ENCODE results near the gene ZNF778. TPM values are rescaled to one million over a fixed set of nuclear protein-coding genes. Genes with fewer than 3 reads are reported as not detected.

ZNF778 gene
- total RNA-seq, 4 donors from 2014 or later = 11.2 to 17.2 (median 13.9) TPM

GRCh38 chr16:89174055-89174827 lies 43.3 kb upstream of the ZNF778 start:
- Histone ChIP-seq H3K9me3 (no peaks in the 10 kb centered on the region), H3K36me3 (no peaks in the 10 kb centered on the region), H3K27ac (replicated peaks in 1 of 4) (no peak overlapping the region), H3K27me3 (peaks cover 9 to 94% (median 24%) of the 10 kb centered on the region in 4 donors), H3K4me1 (peaks cover 12 to 24% (median 19%) of the 10 kb centered on the region in 4 donors), H3K4me3 (no peak overlapping the region)
- TF ChIP-seq POLR2A (IDR thresholded peaks at IDR 0.05; ENCODE audit: low read depth) (no peak), CTCF (IDR thresholded peaks at IDR 0.05) (no peak), POLR2AphosphoS5 (IDR thresholded peaks at IDR 0.05) (no peak), EP300 (IDR thresholded peaks at IDR 0.05) (no peak)
- DNase-seq (ENCODE audit: extremely low spot score) = no peak
- WGBS = 83% methylated on average over 14 of the region's 23 CpGs
- intact Hi-C loops (cut with DNase I) = loop anchor here (10.0 kb wide), 1 partner anchor 359 kb away; the partner anchor contains the start of gene APRT

GRCh38 chr16:89174877-89175276 lies 42.6 kb upstream of the ZNF778 start:
- Histone ChIP-seq H3K4me1 (peaks cover 12 to 24% (median 19%) of the 10 kb centered on the region in 4 donors), H3K9me3 (no peaks in the 10 kb centered on the region), H3K27me3 (peaks cover 9 to 94% (median 18%) of the 10 kb centered on the region in 4 donors), H3K27ac (replicated peaks in 1 of 4) (no peak overlapping the region), H3K36me3 (no peaks in the 10 kb centered on the region), H3K4me3 (no peak overlapping the region)
- no peak for TF ChIP-seq CTCF (IDR thresholded peaks at IDR 0.05)
- no peak for TF ChIP-seq POLR2AphosphoS5 (IDR thresholded peaks at IDR 0.05)
- TF ChIP-seq POLR2A (IDR thresholded peaks at IDR 0.05; ENCODE audit: low read depth) = no peak
- no peak for TF ChIP-seq EP300 (IDR thresholded peaks at IDR 0.05)
- 100% methylated on average over 2 of the region's 14 CpGs for WGBS
- intact Hi-C loops (cut with DNase I) = loop anchor here (10.0 kb wide), 1 partner anchor 360 kb away; the partner anchor contains the start of gene APRT
- no peak for DNase-seq (ENCODE audit: extremely low spot score)

- no peak for TF ChIP-seq POLR2AphosphoS5 (IDR thresholded peaks at IDR 0.05)
- TF ChIP-seq CTCF (IDR thresholded peaks at IDR 0.05) = no peak
- TF ChIP-seq EP300 (IDR thresholded peaks at IDR 0.05) = no peak
- TF ChIP-seq POLR2A (IDR thresholded peaks at IDR 0.05; ENCODE audit: low read depth) = no peak
- DNase-seq (ENCODE audit: extremely low spot score) = no peak
- no peak overlapping the region for H3K4me3 ChIP-seq
- intact Hi-C loops (cut with DNase I) = loop anchor here (10.0 kb wide), 1 partner anchor 361 kb away; the partner anchor contains the start of gene APRT
- no peaks in the 10 kb centered on the region for H3K36me3 ChIP-seq
- no peak overlapping the region for H3K27ac ChIP-seq (replicated peaks in 1 of 4)
- H3K4me1 ChIP-seq = peaks cover 11 to 19% (median 15%) of the 10 kb centered on the region in 4 donors
- no peaks in the 10 kb centered on the region for H3K9me3 ChIP-seq
- H3K27me3 ChIP-seq = peaks cover 3 to 94% (median 12%) of the 10 kb centered on the region in 4 donors
- 58% methylated on average over 15 of the region's 20 CpGs for WGBS
Observed at GRCh38 chr16:89175280-89176146, 42.0 kb upstream of the ZNF778 start.

- Histone ChIP-seq H3K36me3 (no peaks in the 10 kb centered on the region), H3K27me3 (peaks cover 0 to 94% (median 6%) of the 10 kb centered on the region in 4 donors), H3K27ac (replicated peaks in 1 of 4) (no peak overlapping the region), H3K9me3 (no peaks in the 10 kb centered on the region), H3K4me3 (no peak overlapping the region), H3K4me1 (peaks cover 4 to 12% (median 8%) of the 10 kb centered on the region in 4 donors)
- no peak for DNase-seq (ENCODE audit: extremely low spot score)
- WGBS = 100% methylated on average over 2 of the region's 27 CpGs
- intact Hi-C loops (cut with DNase I) = loop anchor here (10.0 kb wide), 1 partner anchor 361 kb away; the partner anchor contains the start of gene APRT
- TF ChIP-seq EP300 (IDR thresholded peaks at IDR 0.05) (no peak), POLR2AphosphoS5 (IDR thresholded peaks at IDR 0.05) (no peak), POLR2A (IDR thresholded peaks at IDR 0.05; ENCODE audit: low read depth) (no peak), CTCF (IDR thresholded peaks at IDR 0.05) (no peak)
Observed at GRCh38 chr16:89176147-89176690, 41.3 kb upstream of the ZNF778 start.

Data from esophagus muscularis mucosa (tissue), 4 donors.